ENCODE measurements around the gene STAT3. TPM values are rescaled to one million over a fixed set of nuclear protein-coding genes. Genes with fewer than 3 reads are reported as not detected.

STAT3 gene
- total RNA-seq, 4 donors from 2014 or later: 214 to 433 (median 280) TPM

DNA sequence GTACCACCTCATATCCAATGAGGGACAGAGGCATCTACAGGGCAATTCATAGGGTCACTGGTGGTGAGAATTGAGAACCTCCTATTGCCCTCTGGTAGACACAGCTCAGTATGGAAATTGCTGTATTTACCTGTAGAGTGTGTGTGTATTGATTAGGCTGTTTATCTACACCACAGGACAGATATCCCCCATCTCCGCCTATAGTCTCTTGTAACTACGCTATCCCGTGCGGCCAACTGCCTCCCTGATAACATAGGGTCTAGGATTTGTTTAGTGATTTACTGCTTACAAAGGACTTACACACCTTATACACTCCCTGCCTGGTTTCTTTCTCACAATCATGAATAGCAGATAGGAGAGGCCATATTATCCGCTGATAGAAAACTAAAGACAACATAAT lies 1.7 kb upstream of the STAT3 start:
- no peak for DNase-seq (ENCODE audit: low spot score)
- TF ChIP-seq, protein P1, sequence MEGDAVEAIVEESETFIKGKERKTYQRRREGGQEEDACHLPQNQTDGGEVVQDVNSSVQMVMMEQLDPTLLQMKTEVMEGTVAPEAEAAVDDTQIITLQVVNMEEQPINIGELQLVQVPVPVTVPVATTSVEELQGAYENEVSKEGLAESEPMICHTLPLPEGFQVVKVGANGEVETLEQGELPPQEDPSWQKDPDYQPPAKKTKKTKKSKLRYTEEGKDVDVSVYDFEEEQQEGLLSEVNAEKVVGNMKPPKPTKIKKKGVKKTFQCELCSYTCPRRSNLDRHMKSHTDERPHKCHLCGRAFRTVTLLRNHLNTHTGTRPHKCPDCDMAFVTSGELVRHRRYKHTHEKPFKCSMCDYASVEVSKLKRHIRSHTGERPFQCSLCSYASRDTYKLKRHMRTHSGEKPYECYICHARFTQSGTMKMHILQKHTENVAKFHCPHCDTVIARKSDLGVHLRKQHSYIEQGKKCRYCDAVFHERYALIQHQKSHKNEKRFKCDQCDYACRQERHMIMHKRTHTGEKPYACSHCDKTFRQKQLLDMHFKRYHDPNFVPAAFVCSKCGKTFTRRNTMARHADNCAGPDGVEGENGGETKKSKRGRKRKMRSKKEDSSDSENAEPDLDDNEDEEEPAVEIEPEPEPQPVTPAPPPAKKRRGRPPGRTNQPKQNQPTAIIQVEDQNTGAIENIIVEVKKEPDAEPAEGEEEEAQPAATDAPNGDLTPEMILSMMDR (IDR thresholded peaks at IDR 0.05): no peak
- ATAC-seq (ENCODE audit: low FRiP score): no peak

DNA sequence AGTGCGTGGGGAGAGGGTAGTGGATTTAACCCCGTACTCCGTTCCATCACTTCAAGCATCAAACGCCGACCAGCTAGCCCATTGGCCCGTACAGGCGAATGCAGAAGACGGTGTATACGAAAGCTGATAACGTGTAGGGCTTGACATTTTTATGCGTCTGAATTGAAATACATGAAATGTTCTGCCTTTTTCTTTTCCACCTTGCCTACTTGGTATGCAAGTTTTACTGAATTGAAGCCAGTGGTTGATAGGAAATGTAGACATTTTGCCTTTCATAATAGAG lies 834 bp upstream of the STAT3 start:
- DNase-seq (ENCODE audit: low spot score) (no peak), ATAC-seq (ENCODE audit: low FRiP score) (peak; percentile 74)
- TF ChIP-seq, protein P1 (IDR thresholded peaks at IDR 0.05): no peak

DNA sequence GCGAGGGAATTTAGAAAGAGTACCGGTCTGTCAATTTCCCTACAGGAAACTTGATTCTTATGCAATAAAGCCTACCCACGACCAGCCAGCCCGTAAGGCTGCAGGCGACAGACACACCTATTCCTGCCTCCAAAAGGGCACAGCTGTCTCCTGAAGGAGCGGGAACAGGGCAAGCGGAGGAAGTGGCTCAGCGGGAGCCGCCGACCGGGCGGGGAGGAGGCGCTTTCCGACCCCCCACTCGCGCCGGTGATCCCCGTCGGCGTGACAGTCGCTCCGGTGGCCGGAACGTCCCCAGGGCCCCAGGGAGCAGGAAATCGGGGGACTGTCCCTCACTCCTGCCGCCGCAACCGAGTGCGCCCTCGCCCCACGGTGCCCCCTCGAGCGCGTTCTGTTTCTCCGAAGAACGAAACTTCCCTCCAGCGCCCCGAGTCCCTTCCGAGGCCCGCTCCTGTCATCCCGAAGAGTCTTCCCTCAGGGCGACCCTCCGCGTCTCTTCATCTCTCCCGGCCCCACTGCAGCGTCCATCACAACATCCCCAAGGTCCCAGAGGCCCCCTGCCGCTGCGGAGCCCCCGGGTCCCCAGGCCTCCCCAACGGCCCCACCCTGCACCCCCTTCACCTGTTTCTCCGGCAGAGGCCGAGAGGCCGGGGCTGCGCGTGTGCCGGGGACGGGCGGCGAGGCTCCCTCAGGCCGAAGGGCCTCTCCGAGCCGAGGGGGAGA lies 421 bp downstream of the STAT3 start:
- DNase-seq (ENCODE audit: low spot score) (no peak), ATAC-seq (ENCODE audit: low FRiP score) (no peak)
- TF ChIP-seq, protein P1 (IDR thresholded peaks at IDR 0.05): no peak

DNA sequence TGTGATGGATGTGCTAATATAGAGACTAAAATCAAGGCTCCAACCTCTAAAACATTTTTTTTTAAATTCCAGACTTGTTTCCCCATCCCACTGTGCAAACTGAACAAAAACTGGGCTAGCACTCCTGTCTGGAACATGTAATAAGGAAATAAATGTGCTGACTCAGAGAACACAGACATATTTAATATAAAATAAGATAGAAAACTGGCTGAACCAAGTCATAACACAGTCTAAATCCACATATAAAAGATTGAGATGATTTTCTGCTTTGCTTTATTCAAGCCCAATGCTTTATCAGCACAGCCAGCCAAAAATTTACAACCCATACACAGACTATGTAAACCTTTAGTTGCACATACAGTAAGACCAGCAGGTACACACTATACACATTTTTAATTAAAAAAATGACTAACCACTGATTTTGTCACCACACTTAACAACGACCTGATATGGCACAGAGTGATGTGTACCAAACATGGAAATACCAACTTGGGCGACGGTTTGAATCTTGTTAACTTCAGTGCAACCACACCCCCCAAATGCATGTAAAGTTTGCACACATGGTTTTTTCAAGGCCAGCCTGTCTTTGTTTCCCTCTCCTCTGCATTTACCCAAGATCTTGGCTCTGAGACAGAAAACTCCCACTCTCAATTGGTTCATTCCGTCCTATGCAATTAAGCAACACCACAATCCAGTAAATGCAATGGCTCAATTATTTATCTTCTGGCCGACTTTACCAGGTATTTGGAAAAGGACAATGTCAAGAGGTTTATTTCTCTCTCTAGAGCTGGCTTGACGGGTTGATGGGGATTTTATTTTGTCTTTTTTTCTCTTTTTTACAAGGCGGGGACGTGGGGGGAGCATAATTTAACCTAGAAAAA lies 1.2 kb downstream of the STAT3 start:
- ATAC-seq (ENCODE audit: low FRiP score): no peak
- no peak for DNase-seq (ENCODE audit: low spot score)
- TF ChIP-seq, protein P1 (IDR thresholded peaks at IDR 0.05): no peak

DNA sequence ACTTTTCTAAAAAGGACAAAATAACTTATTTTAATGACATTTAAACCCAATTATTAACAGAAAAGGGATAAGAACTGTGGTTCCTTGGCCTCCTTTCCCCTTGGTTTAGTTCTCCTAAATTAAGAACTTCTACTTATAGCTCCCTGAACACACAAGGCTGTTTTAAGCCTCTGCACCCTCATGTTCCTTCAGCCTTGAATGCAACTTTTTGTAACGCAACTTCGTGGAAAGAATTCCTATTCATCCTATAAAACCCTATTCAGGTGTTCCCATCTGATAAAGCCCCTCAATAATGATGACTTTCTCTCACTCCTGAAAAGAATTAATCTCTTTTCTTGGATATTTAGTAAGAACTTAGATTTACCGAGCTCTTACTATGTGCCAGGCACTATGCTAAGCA lies 6.3 kb downstream of the STAT3 start:
- DNase-seq (ENCODE audit: low spot score) (no peak), ATAC-seq (ENCODE audit: low FRiP score) (no peak)
- TF ChIP-seq, protein P1 (IDR thresholded peaks at IDR 0.05): no peak

DNA sequence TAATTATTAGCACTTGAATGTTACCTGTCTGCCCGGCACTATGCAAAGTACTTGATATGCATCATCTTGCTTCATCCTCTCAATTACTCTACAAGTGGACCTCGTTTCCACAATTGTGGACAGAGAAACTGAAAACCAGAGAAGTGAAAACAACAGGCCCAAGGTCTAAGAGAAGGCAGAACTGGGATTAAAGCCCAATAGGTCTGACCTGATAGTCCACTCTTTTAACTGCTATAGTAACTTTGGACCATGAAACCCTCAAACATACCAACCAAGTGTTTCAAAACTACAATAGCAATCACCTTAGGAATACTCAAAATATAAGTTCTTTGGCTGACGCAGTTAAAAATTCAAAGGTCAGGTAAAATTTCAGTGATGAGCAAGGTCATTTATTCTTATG lies 7.3 kb downstream of the STAT3 start:
- DNase-seq (ENCODE audit: low spot score) (no peak), ATAC-seq (ENCODE audit: low FRiP score) (no peak)
- TF ChIP-seq, protein P1 (IDR thresholded peaks at IDR 0.05): no peak

All from omental fat pad (tissue), 4 donors.